Thymus (tissue), 11 donors: ENCODE data around the gene EXOC4. TPM values are rescaled to one million over a fixed set of nuclear protein-coding genes. Genes with fewer than 3 reads are reported as not detected.

Experiments
- DNase-seq, 9 donors: peaks; one replicate each; pipeline ENCODE4 v3.0.0-alpha.2; 2013; ENCODE audit warnings: low spot score in 9 of 9, low read depth in 6 of 9, missing footprints in 1 of 9
- H3K27ac ChIP-seq, 2 donors: one replicate each; pipeline ENCODE4 v1.5.1; 2013; ENCODE audit warnings: control low read depth in 1 of 2, low read depth in 1 of 2, low read length in 1 of 2, mild to moderate bottlenecking in 1 of 2, moderate library complexity in 1 of 2
- H3K27me3 ChIP-seq, 2 donors: one replicate each; pipeline ENCODE4 v1.5.1; 2013; ENCODE audit warnings: low read length in 1 of 2; ENCODE audit not compliant: control insufficient read depth in 2 of 2, insufficient read depth in 1 of 2
- H3K36me3 ChIP-seq, 2 donors: one replicate each; pipeline ENCODE4 v1.5.1; 2013; ENCODE audit warnings: low read length in 1 of 2, mild to moderate bottlenecking in 1 of 2, moderate library complexity in 1 of 2; ENCODE audit not compliant: control insufficient read depth in 2 of 2, insufficient read depth in 2 of 2
- H3K4me1 ChIP-seq, 2 donors: one replicate each; pipeline ENCODE4 v1.5.1; 2013; ENCODE audit warnings: low read length in 2 of 2; ENCODE audit not compliant: control insufficient read depth in 2 of 2, insufficient read depth in 2 of 2
- H3K4me3 ChIP-seq, 2 donors: one replicate each; pipeline ENCODE4 v1.5.1; 2013; ENCODE audit warnings: low read length in 2 of 2, control low read depth in 1 of 2, mild to moderate bottlenecking in 1 of 2
- H3K9me3 ChIP-seq, 2 donors: one replicate each; pipeline ENCODE4 v1.5.1; 2013; ENCODE audit warnings: low read length in 1 of 2, mild to moderate bottlenecking in 1 of 2; ENCODE audit not compliant: control insufficient read depth in 2 of 2, insufficient read depth in 1 of 2
- WGBS: extraction: QIAGEN DNeasy Blood & Tissue Kit; methylation state at CpG from one replicate; pipeline ENCODE4 v1.1.7; 2013; 5-methylcytosine and 5-hydroxymethylcytosine counted together
- polyA plus RNA-seq: library from polyadenylated mRNA; stranded (reverse); fragments of 200-250 nt; gene quantifications from one replicate; pipeline ENCODE4 v1.2.3, GENCODE V29; 2013
- total RNA-seq: library from RNA; stranded (reverse); fragments of 120-200 nt; gene quantifications from one replicate; pipeline ENCODE4 v1.2.4, GENCODE V29; 2013
- donor health status: healthy.

EXOC4 gene
- total and polyA plus RNA-seq, 2 donors: 25.5 to 51.2 TPM

DNA sequence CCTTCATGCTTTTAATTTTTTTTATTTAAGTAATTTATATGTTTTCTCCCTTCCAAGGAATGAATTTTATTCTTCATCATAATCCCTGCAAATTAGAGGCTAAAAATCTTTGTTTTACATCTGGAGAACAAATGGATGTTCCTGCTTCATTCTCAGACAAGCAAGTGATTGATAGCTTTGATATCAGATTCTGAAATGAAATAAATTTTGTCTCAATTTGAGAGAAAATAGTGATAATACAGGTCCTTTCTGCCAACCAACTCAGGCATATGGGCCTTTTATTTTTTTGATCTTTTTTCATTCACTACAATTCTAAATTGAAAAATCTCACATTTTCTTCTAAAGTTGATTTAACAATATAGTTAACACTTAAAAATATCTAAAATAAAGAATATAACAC is 427.1 kb downstream of the EXOC4 start:
- no peaks in the 10 kb centered on the region for H3K36me3 ChIP-seq
- no peaks in the 10 kb centered on the region for H3K9me3 ChIP-seq
- no peaks in the 10 kb centered on the region for H3K27me3 ChIP-seq
- no peak for DNase-seq
- H3K27ac ChIP-seq: no peak overlapping the region
- H3K4me1 ChIP-seq: peaks cover 5 to 18% of the 10 kb centered on the region in 2 donors
- no peak overlapping the region for H3K4me3 ChIP-seq

DNA sequence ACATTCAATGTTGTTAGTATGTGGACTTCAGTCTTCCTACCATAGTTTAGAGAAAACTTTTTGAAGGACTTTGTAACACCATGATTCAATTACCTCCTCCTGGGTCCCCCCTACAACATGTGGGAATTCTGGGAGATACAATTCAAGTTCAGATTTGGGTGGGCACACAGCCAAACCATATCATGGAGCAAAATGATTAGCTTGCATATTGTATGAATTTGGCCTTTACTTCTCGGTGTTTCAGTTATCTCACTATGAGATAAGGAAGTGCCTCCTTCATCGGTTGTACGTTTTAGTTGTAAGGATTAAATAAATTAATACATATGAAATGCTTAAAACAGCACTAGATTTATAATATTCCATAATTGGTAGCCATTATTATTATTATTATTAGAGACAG is 428.7 kb downstream of the EXOC4 start:
- Histone ChIP-seq H3K4me3 (no peak overlapping the region), H3K9me3 (no peaks in the 10 kb centered on the region), H3K27ac (no peak overlapping the region), H3K27me3 (no peaks in the 10 kb centered on the region), H3K4me1 (peaks cover 5 to 18% of the 10 kb centered on the region in 2 donors), H3K36me3 (no peaks in the 10 kb centered on the region)
- 98% methylated on average over 3 of the region's 3 CpGs for WGBS
- no peak for DNase-seq

DNA sequence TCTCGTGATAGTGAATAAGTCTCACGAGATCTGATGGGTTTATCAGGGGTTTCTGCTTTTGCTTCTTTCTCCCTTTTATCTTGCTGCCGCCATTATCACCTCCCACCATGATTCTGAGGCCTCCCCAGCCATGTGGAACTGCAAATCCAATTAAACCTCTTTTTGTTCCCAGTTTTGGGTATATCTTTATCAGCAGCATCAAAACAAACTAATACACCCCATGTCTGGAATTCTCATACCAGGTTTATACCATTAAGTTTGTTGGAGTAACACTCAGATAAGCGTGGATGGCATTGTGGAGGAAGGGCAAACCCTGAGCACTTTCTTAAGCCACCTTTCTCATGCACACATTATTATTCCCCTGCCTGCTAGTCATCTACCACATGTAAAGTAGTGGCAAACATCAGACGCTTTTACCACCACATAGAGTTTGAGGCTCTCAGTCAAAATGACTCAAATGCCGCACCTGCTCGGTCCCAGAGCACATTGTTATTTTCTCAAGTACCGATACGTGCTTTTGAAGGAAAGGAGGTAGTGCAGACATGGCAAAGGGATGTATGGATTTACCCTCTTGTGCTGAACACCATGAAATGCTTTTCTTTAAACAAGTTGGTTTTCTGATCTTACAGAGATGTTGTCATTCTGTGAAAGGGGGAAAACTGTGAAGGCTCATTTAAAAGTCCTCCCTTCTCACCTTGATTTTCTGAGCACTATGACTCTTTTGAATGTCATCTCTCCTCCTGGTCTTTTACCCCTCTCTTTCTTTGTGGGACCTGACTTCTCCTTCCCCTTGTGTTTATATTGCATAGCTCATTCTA is 429.7 kb downstream of the EXOC4 start:
- peak; percentile 32 to 85 (median 61) for DNase-seq
- peaks cover 5 to 18% of the 10 kb centered on the region in 2 donors for H3K4me1 ChIP-seq
- no peaks in the 10 kb centered on the region for H3K27me3 ChIP-seq
- H3K4me3 ChIP-seq: no peak overlapping the region
- no peaks in the 10 kb centered on the region for H3K9me3 ChIP-seq
- H3K36me3 ChIP-seq: no peaks in the 10 kb centered on the region
- peak overlapping the region in 1 of 2 donors; percentile 74 for H3K27ac ChIP-seq
- 27% methylated on average over 9 of the region's 9 CpGs for WGBS

DNA sequence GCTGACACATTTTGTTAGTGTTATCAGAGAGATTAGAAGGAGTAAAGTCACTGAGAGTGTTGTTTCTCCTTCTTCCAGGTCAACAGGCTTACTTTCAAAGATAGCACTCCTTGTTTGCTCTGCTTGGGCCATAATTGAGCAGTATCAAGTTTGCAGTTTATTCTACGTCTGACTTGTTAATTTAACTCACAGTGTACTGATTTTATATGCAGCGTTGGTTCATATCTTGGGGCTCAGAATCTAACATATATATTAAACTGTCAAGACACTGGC is 430.2 kb downstream of the EXOC4 start:
- H3K27ac ChIP-seq: peak overlapping the region in 1 of 2 donors; percentile 74
- H3K9me3 ChIP-seq: no peaks in the 10 kb centered on the region
- H3K4me3 ChIP-seq: no peak overlapping the region
- no peaks in the 10 kb centered on the region for H3K27me3 ChIP-seq
- 93% methylated on average over 2 of the region's 2 CpGs for WGBS
- peaks cover 5 to 18% of the 10 kb centered on the region in 2 donors for H3K4me1 ChIP-seq
- no peak for DNase-seq
- no peaks in the 10 kb centered on the region for H3K36me3 ChIP-seq

DNA sequence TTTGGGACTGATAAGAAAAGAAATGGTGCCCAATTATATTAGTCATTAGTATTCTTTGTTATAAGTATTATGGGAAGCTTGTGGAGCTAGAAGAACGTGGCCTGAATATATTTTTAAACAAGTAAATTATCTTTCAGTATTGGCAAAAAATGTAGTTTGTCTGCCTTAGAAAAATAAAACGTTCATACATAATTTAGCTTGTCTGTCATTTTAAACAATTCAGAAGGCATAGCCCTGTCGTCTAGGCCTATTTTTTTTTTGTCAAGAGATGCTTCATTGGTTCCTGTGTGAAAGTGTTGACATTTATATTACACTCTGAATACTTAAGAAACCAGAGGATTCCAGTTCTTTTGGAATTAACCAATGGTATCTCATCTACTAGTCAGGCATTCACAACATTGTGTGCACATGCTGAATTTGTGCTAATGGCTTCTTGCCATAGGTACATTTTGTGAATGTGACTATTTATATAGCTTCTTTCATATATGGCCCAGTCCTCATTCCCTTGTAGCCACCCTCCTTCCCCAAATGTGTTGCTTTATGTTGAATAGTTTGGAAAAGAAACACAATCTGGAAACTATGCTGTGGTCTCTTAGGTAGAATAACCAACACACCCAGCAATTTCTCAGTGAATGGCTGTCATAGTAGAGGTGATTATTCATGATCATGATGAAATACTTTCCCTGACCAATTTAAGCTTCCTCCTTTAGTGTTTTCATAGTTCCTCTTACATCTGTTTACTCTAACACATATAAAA is 435.8 kb downstream of the EXOC4 start:
- no peak for DNase-seq
- WGBS: 92% methylated on average over 3 of the region's 3 CpGs
- H3K27me3 ChIP-seq: no peaks in the 10 kb centered on the region
- no peak overlapping the region for H3K4me3 ChIP-seq
- no peaks in the 10 kb centered on the region for H3K4me1 ChIP-seq
- H3K36me3 ChIP-seq: no peaks in the 10 kb centered on the region
- H3K27ac ChIP-seq: no peak overlapping the region
- H3K9me3 ChIP-seq: no peaks in the 10 kb centered on the region

DNA sequence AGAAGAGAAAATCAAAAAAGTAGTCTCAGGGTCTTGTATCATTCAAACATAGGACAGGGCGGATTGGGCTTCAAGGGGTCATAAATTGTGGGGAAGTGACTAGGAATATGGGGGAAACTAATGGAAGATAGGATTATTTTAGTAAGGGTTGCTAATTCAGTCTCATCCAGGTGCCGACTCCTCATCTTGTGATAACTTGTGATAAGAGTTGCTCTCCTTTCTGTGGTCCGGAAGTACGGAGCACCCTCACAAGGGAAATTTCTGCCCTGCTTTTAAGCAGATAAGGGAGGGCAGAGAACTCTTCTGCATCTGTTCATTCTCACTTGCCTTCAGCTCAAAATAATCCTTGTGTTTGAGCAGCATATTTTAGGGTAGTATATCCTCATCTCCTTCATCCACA is 437.9 kb downstream of the EXOC4 start:
- Histone ChIP-seq H3K9me3 (no peaks in the 10 kb centered on the region), H3K27me3 (no peaks in the 10 kb centered on the region), H3K36me3 (no peaks in the 10 kb centered on the region), H3K4me3 (no peak overlapping the region), H3K27ac (no peak overlapping the region), H3K4me1 (no peaks in the 10 kb centered on the region)
- WGBS: 85% methylated on average over 4 of the region's 4 CpGs
- no peak for DNase-seq

DNA sequence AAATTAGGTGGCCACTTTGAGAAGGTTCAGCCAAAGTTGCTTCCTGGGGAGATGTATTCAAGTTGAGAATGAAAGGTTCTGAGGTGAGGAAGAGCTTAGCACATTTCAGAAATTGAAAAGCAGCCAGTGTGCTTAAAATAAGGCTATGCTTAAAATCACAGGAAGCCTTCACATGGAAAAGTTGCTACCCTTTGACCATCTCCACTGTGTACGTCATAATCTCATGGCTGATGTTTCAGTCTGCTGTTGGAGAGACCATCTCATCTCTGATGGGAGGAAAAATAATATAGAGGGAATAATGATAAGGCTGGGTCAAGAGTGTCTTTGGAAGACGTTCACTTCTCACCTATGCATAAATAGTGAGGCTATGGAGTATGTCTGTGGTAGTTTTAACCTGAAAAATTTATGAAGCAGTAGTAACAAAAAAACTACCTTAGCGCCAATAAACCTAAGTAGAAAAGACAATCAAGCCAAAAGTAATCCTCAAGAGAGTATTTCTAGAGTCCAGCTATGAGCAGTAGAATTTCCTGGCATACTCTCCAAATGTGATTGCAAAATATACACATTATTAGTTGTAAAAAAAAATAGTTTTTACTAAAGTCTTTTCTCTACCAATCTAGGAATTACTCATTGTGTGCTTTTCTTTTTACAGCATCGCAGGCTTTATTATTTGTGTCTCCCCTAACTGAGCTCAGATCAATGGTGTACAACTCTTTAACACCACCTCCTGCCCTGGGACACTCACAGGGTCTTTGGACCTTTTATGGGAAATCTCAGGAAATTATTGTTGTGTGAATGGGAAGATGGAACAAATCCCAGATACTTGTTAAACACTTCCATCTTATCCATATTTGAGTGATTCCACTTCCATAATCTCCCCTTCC is 439.1 kb downstream of the EXOC4 start:
- no peaks in the 10 kb centered on the region for H3K27me3 ChIP-seq
- WGBS: 98% methylated on average over 4 of the region's 4 CpGs
- H3K4me1 ChIP-seq: peaks cover 0 to 4% of the 10 kb centered on the region in 2 donors
- DNase-seq: no peak
- no peaks in the 10 kb centered on the region for H3K36me3 ChIP-seq
- H3K4me3 ChIP-seq: no peak overlapping the region
- H3K9me3 ChIP-seq: no peaks in the 10 kb centered on the region
- no peak overlapping the region for H3K27ac ChIP-seq

DNA sequence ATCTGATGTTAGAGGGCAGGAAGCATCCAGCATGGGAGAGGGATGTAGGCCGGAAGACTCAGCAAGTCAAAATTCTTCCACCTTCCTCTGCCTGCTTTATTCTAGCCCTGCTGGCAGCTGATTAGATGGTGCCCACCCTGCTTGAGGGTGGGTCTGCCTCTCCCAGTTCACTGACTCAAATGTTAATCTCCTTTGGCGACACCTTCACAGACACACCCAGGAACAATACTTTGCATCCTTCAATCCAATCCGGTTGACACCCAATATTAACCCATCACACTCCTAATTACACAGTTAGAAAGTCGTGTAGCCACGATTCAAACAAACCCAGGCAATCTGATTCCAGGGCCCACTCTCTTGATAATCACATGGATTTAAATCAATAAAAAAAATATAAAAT is 440.4 kb downstream of the EXOC4 start:
- no peak for DNase-seq
- H3K27ac ChIP-seq: no peak overlapping the region
- WGBS: 97% methylated on average over 5 of the region's 5 CpGs
- H3K36me3 ChIP-seq: no peaks in the 10 kb centered on the region
- no peaks in the 10 kb centered on the region for H3K9me3 ChIP-seq
- H3K4me1 ChIP-seq: peaks cover 0 to 4% of the 10 kb centered on the region in 2 donors
- H3K27me3 ChIP-seq: no peaks in the 10 kb centered on the region
- no peak overlapping the region for H3K4me3 ChIP-seq

DNA sequence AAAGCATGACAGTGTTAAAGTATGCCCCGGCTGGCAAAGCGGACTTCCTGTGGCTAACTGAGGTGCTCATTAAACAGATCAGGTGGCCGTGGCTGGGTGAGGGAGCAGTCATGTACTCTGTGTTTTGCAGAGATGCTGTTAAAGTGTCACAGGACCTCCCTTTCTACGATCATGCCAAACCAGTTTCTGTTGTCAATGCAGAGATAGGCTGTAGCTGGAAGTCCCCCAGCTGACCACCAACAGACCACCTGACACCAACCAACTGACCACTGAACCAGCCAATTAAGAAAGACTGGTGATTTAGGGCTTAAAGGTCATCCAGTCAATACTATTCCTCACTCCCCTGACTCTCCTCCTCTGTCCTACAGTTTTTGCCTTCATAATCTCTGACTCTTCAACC is 443.2 kb downstream of the EXOC4 start:
- no peaks in the 10 kb centered on the region for H3K9me3 ChIP-seq
- no peak overlapping the region for H3K27ac ChIP-seq
- H3K27me3 ChIP-seq: no peaks in the 10 kb centered on the region
- no peaks in the 10 kb centered on the region for H3K36me3 ChIP-seq
- no peak overlapping the region for H3K4me3 ChIP-seq
- WGBS: 10% methylated on average over 4 of the region's 4 CpGs
- H3K4me1 ChIP-seq: peaks cover 0 to 6% of the 10 kb centered on the region in 2 donors
- no peak for DNase-seq
